K562 (cell line): ENCODE data around the gene PHYH. TPM values are rescaled to one million over a fixed set of nuclear protein-coding genes. Genes with fewer than 3 reads are reported as not detected.

Experiments
- ATAC-seq: fragments of 200-7000 bp; cut with Tn5 transposase; 3 replicates; pipeline ENCODE4 v1.9.1; 2020; ENCODE audit warnings: moderate library complexity
- BruUV-seq: library from RNA; stranded (reverse); fragments of 400-500 nt; replicated peaks from 2 replicates; lab custom pipeline; 2021; lab: Mats Ljungman, UMichigan
- CTCF ChIA-PET: fragments of 300-600 bp; formaldehyde crosslinking; extraction: SDS; loops from one replicate; lab custom pipeline; 2021; ENCODE audit warnings: low intra/inter-chr PET ratio; lab: Yijun Ruan, JAX
- POLR2A ChIA-PET: fragments of 300-600, 350-650 bp; sonication (Branson Sonifier 250); formaldehyde crosslinking; extraction: SDS; loops from one replicate; lab custom pipeline; 2021; ENCODE audit warnings: antibody characterized with exemption, inconsistent platforms; lab: Yijun Ruan, JAX
- DNase-seq, 4 experiments: peaks; one replicate each; pipeline versions ENCODE4 v3.0.0 to v3.0.0-alpha.2; 2011 to 2018; ENCODE audit warnings: low spot score in 3 of 4, mixed read lengths in 3 of 4; ENCODE audit errors: extremely low read depth in 1 of 4
- FAIRE-seq: peaks from 2 replicates; lab custom pipeline; 2011; peaks lifted over from hg19 to GRCh38; lab: Jason Lieb, UNC
- H2AFZ ChIP-seq: 2 replicates; pipeline ENCODE4 v1.6.0; 2011; ENCODE audit warnings: low read depth, low read length, control low read depth, inconsistent platforms
- H3K27ac ChIP-seq: fragments of 200-600 bp; 3 replicates; pipeline ENCODE4 v1.8.0; 2011; ENCODE audit warnings: low read depth, mild to moderate bottlenecking, control low read depth, inconsistent platforms, low read length, moderate library complexity, mixed read lengths; ENCODE audit errors: extremely low read depth
- H3K27me3 ChIP-seq, 2 experiments: fragments of 300-600 bp in 1 of 2; 2 replicates in 1 of 2; 3 replicates in 1 of 2; pipeline versions ENCODE4 v1.6.0 to v1.8.0; 2011; ENCODE audit warnings: inconsistent platforms in 2 of 2, low read length in 2 of 2, mild to moderate bottlenecking in 1 of 2, mixed read lengths in 1 of 2, moderate library complexity in 1 of 2; ENCODE audit not compliant: control insufficient read depth in 2 of 2, insufficient read depth in 2 of 2
- H3K36me3 ChIP-seq: fragments of 300-600 bp; 3 replicates; pipeline ENCODE4 v1.8.0; 2011; ENCODE audit warnings: mild to moderate bottlenecking, low read length, inconsistent platforms; ENCODE audit not compliant: control insufficient read depth, insufficient read depth
- H3K4me1 ChIP-seq, 2 experiments: fragments of 200-600 bp in 1 of 2; replicated peaks in 1 of 2; 2 replicates in 1 of 2; 3 replicates in 1 of 2; pipeline versions ENCODE4 v1.5.1 to v1.8.0; 2011; ENCODE audit warnings: inconsistent platforms in 2 of 2, low read length in 2 of 2, mild to moderate bottlenecking in 1 of 2, mixed read lengths in 1 of 2, moderate library complexity in 1 of 2; ENCODE audit not compliant: control insufficient read depth in 2 of 2, insufficient read depth in 2 of 2
- H3K4me2 ChIP-seq: 2 replicates; pipeline ENCODE4 v1.6.1; 2011; ENCODE audit warnings: low read length, control low read depth, inconsistent platforms, mixed read lengths; ENCODE audit not compliant: insufficient read depth
- H3K4me3 ChIP-seq: fragments of 200-600 bp; sonication (generic), shearing (Covaris generic); 2 replicates; pipeline ENCODE4 v1.5.1; 2016; ENCODE audit warnings: control low read depth, inconsistent platforms
- H3K79me2 ChIP-seq: fragments of 200-600 bp; 3 replicates; pipeline ENCODE4 v1.8.0; 2011; ENCODE audit warnings: low read length, inconsistent platforms; ENCODE audit not compliant: control insufficient read depth, insufficient read depth
- H3K9ac ChIP-seq, 2 experiments: 2 replicates each; pipeline versions ENCODE4 v1.6.0 to v1.6.1; 2011; ENCODE audit warnings: low read depth in 2 of 2, low read length in 2 of 2, control low read depth in 1 of 2, inconsistent platforms in 1 of 2, mild to moderate bottlenecking in 1 of 2, mixed read lengths in 1 of 2; ENCODE audit not compliant: insufficient read depth in 1 of 2
- H3K9me1 ChIP-seq: one replicate; pipeline ENCODE4 v1.6.0; 2011; ENCODE audit warnings: inconsistent platforms, mild to moderate bottlenecking, low read length, moderate library complexity; ENCODE audit not compliant: control insufficient read depth, insufficient read depth
- H3K9me3 ChIP-seq: replicated peaks from 2 replicates; pipeline ENCODE4 v1.5.1; 2011; ENCODE audit warnings: low read depth, low read length, inconsistent platforms; ENCODE audit not compliant: control insufficient read depth, insufficient read depth
- H4K20me1 ChIP-seq: replicated peaks from 2 replicates; pipeline ENCODE4 v1.6.1; 2011; ENCODE audit warnings: low read length, inconsistent platforms, mixed read lengths; ENCODE audit not compliant: control insufficient read depth, insufficient read depth
- FOXO4 ChIP-seq: fragments of 450-650 bp; formaldehyde crosslinking; IDR thresholded peaks from 2 replicates; pipeline ENCODE4 v1.4.0; 2020; ENCODE audit warnings: mild to moderate bottlenecking, moderate library complexity
- HDAC3 ChIP-seq: fragments of 450-650 bp; IDR thresholded peaks from 2 replicates; pipeline ENCODE4 v1.6.1; 2018; ENCODE audit warnings: borderline replicate concordance, mild to moderate bottlenecking, moderate library complexity; ENCODE audit not compliant: partially characterized antibody
- HMG20A ChIP-seq: fragments of 450-650 bp; formaldehyde crosslinking; conservative IDR thresholded peaks from 2 replicates; pipeline ENCODE4 v1.4.0; 2020; ENCODE audit warnings: mild to moderate bottlenecking, mixed read lengths
- IRF1 ChIP-seq: sonication (generic); formaldehyde crosslinking; IDR thresholded peaks from 2 replicates; pipeline ENCODE4 v1.8.0; 2022; ENCODE audit warnings: missing genetic modification reagents, mild to moderate bottlenecking, borderline replicate concordance
- JUN ChIP-seq, 2 experiments: sonication (generic) in 1 of 2; formaldehyde crosslinking in 1 of 2; IDR thresholded peaks; 2 replicates each; pipeline versions ENCODE4 v1.6.1 to v1.8.0; 2012 to 2022; ENCODE audit warnings: borderline replicate concordance in 2 of 2, mild to moderate bottlenecking in 2 of 2, improper control_type of control experiment in 1 of 2, low read depth in 1 of 2, low read length in 1 of 2, missing genetic modification reagents in 1 of 2
- JUNB ChIP-seq: fragments of 450-650 bp; formaldehyde crosslinking; conservative IDR thresholded peaks from 2 replicates; pipeline ENCODE4 v1.4.0; 2020; ENCODE audit warnings: mild to moderate bottlenecking
- MAZ ChIP-seq, 2 experiments: fragments of 450-650 bp in 1 of 2; sonication (generic) in 1 of 2; formaldehyde crosslinking; IDR thresholded peaks in 1 of 2; conservative IDR thresholded peaks in 1 of 2; 2 replicates each; pipeline versions ENCODE4 v1.4.0 to v1.5.0; 2020; ENCODE audit warnings: mild to moderate bottlenecking in 1 of 2, missing genetic modification reagents in 1 of 2
- NCOA6 ChIP-seq: fragments of 450-650 bp; IDR thresholded peaks from 2 replicates; pipeline ENCODE4 v1.6.1; 2017; ENCODE audit warnings: mild to moderate bottlenecking
- POLR3G ChIP-seq: IDR thresholded peaks from 2 replicates; pipeline ENCODE4 v1.6.1; 2011; ENCODE audit not compliant: insufficient read length, insufficient replicate concordance; ENCODE audit errors: extremely low read depth
- POU5F1 ChIP-seq: fragments of 150-350 bp; IDR thresholded peaks from 2 replicates; pipeline ENCODE4 v1.6.1; 2014; ENCODE audit warnings: borderline replicate concordance, low read length, low read depth, mild to moderate bottlenecking; ENCODE audit not compliant: partially characterized antibody
- TFAM ChIP-seq: fragments of 250-450 bp; sonication (Bioruptor Pico); conservative IDR thresholded peaks from 2 replicates; pipeline ENCODE4 v1.5.0; 2021; ENCODE audit warnings: mild to moderate bottlenecking, moderate library complexity
- ZKSCAN8 ChIP-seq: fragments of 200-800 bp; sonication (Bioruptor generic); IDR thresholded peaks from 2 replicates; pipeline ENCODE4 v1.6.1; 2016; ENCODE audit warnings: missing genetic modification characterization, missing compliant biosample characterization
- ZNF197 ChIP-seq: fragments of 200-800 bp; sonication (Bioruptor generic); IDR thresholded peaks from 2 replicates; pipeline ENCODE4 v1.6.1; 2016; ENCODE audit warnings: low read depth, missing genetic modification characterization, missing compliant biosample characterization
- WGBS: fragments of 100-300 bp; shearing (Covaris generic); methylation state at CpG from one replicate; pipeline ENCODE4 v1.1.6; 2016; ENCODE audit warnings: low coverage, mixed read lengths; ENCODE audit not compliant: insufficient coverage; ENCODE audit errors: missing lambda C conversion rate; 5-methylcytosine and 5-hydroxymethylcytosine counted together
- in situ Hi-C: fragments of 300-500 bp; cut with MboI; formaldehyde crosslinking; loops from 4 replicates; pipeline ENCODE4 v1.15.0; 2018; ENCODE audit warnings: inconsistent platforms, mixed read lengths
- intact Hi-C: fragments of 100-400 bp; cut with micrococcal nuclease; formaldehyde crosslinking; loops from 2 replicates; pipeline ENCODE4 v1.14.2; 2022
- polyA plus RNA-seq, 8 experiments: library from polyadenylated mRNA; depleted of rRNA in 4 of 8; stranded (reverse) in 5 of 8; unstranded in 3 of 8; fragments of >200 nt; fragmentation: Nextera tagmentation in 2 of 8; fragmentation: Illumina TruSeq in 1 of 8; extraction: Ambion mirVana in 2 of 8; extraction: Trizol in 1 of 8; gene quantifications; 2 replicates each; pipeline versions ENCODE4 v1.2.1 to v1.2.3, GENCODE V29; 2011 to 2014; ENCODE audit warnings: inconsistent platforms in 1 of 8, missing spikeins in 1 of 8
- total RNA-seq, 7 experiments: library from RNA; depleted of rRNA in 6 of 7; stranded (reverse); fragments of >200 nt in 6 of 7; fragmentation: Illumina TruSeq in 2 of 7; extraction: Trizol in 2 of 7; gene quantifications; 2 replicates each; pipeline versions ENCODE4 v1.2.1 to v1.2.3, GENCODE V29; 2011 to 2021; ENCODE audit warnings: low replicate concordance in 1 of 7
- TF ChIP-seq, protein P1 (sequence below): fragments of 250-450 bp; sonication (Bioruptor Pico); IDR thresholded peaks from 2 replicates; pipeline ENCODE4 v1.8.0; 2021; ENCODE audit warnings: moderate library complexity, mild to moderate bottlenecking, inconsistent platforms

PHYH gene
- total and polyA plus RNA-seq, 9 of the 15 experiments (the other 6 are each of a cell fraction or from before 2014, with no cell fraction given) = 3.8 to 6.9 (median 5.7) TPM

DNA sequence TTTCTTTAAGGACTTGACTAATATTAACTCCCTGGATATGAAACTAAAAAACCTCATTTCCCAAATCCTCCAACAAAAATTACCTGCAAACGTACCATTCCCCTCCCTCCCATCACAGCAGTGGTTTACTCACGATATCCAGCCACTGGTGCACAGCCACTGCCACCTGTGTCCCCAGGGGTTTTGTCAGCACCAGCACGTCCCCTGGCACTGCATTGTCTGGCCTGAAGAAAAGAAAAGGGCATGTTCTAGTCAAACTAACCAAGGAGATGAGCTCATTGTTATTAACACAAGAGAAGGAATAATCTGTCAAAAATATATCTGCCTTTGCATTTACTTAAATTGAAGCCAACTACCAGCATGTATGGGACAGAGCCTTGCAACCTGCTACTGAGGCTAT lies 29.7 kb upstream of the PHYH start:
- Histone ChIP-seq H3K27ac (no peak overlapping the region), H3K4me2 (no peak overlapping the region), H3K36me3 (peaks cover 75% of the 10 kb centered on the region; the same call in 2 of the 3 replicates), H3K27me3 (no peaks in the 10 kb centered on the region), H3K9me1 (no peaks in the 10 kb centered on the region), H3K4me3 (no peak overlapping the region), H3K9me3 (no peaks in the 10 kb centered on the region), H4K20me1 (no peaks in the 10 kb centered on the region), H2AFZ (no peak overlapping the region), H3K9ac (no peak overlapping the region), H3K79me2 (no peaks in the 10 kb centered on the region), H3K4me1 (no peaks in the 10 kb centered on the region)
- ChIA-PET CTCF (no interaction called here), POLR2A (interaction anchor here (1.0 kb wide), 1 partner anchor 13 kb away, joined by 3 read pairs; no protein-coding TSS in a partner anchor)
- intact Hi-C loops (no loop called here), in situ Hi-C loops (no loop called here)
- DNase-seq = no peak
- no TSS peak for BruUV-seq
- no peak for ATAC-seq
- WGBS = 91% methylated on average over 3 of the region's 3 CpGs
- FAIRE-seq = no peak
- TF ChIP-seq HMG20A (CRISPR knock-in tag) (no peak), ZNF197 (no peak), JUN (IDR thresholded peaks at IDR 0.05; ENCODE audit: borderline replicate concordance, low read depth, low read length) (no peak), JUN (CRISPR knock-in tag; IDR thresholded peaks at IDR 0.05; ENCODE audit: borderline replicate concordance) (no peak), FOXO4 (CRISPR knock-in tag) (no peak), POLR3G (no peak), POU5F1 (no peak), MAZ (CRISPR knock-in tag; conservative IDR thresholded peaks at IDR 0.05 in 1 of 2, IDR thresholded peaks at IDR 0.05 in 1 of 2) (no peak), IRF1 (CRISPR knock-in tag) (no peak), ZKSCAN8 (CRISPR knock-in tag) (no peak), JUNB (CRISPR knock-in tag) (no peak), HDAC3 (no peak), TFAM (no peak), NCOA6 (no peak)
- TF ChIP-seq, protein P1, sequence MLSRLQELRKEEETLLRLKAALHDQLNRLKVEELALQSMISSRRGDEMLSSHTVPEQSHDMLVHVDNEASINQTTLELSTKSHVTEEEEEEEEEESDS (CRISPR knock-in tag) = no peak
